Coronary artery (tissue), 2 donors: ENCODE results near the gene PRMT7.

Experiments
- DNase-seq: peaks from one replicate; pipeline ENCODE4 v3.0.0-alpha.2; 2017; ENCODE audit warnings: low spot score
- H3K27ac ChIP-seq, 2 donors: fragments of 200-600 bp; sonication (generic); one replicate each; pipeline ENCODE4 v1.5.1; 2016 to 2019
- H3K4me3 ChIP-seq: fragments of 200-600 bp; sonication (generic); 2 replicates; pipeline ENCODE4 v1.5.1; 2016; ENCODE audit warnings: mild to moderate bottlenecking, moderate library complexity
- CTCF ChIP-seq: fragments of 200-600 bp; sonication (generic); IDR thresholded peaks from one replicate; pipeline ENCODE4 v1.5.1; 2019; ENCODE audit warnings: antibody characterized with exemption

Gene PRMT7

GRCh38 chr16:68396481-68396880, 85.7 kb downstream of the PRMT7 start:
- DNase-seq: no peak
- Histone ChIP-seq H3K4me3 (no peak overlapping the region), H3K27ac (no peak overlapping the region)
- no peak for TF ChIP-seq CTCF

- no peak for DNase-seq
- H3K27ac ChIP-seq: no peak overlapping the region
Observed at GRCh38 chr16:68397710-68398201, 86.9 kb downstream of the PRMT7 start.

GRCh38 chr16:68399456-68399855, 88.6 kb downstream of the PRMT7 start:
- DNase-seq: no peak
- TF ChIP-seq CTCF: no peak
- no peak overlapping the region for H3K27ac ChIP-seq
- no peak overlapping the region for H3K4me3 ChIP-seq

More at GRCh38 chr16:68397710-68398201, 86.9 kb downstream of the PRMT7 start:
- no peak for TF ChIP-seq CTCF
- no peak overlapping the region for H3K4me3 ChIP-seq

GRCh38 chr16:68400083-68400923, 89.5 kb downstream of the PRMT7 start:
- DNase-seq: no peak
- Histone ChIP-seq H3K4me3 (no peak overlapping the region), H3K27ac (no peak overlapping the region)
- no peak for TF ChIP-seq CTCF

- no peak for DNase-seq
- TF ChIP-seq CTCF: no peak
- Histone ChIP-seq H3K4me3 (no peak overlapping the region), H3K27ac (no peak overlapping the region)
Observed at GRCh38 chr16:68400924-68401460, 90.2 kb downstream of the PRMT7 start.

- Histone ChIP-seq H3K4me3 (no peak overlapping the region), H3K27ac (no peak overlapping the region)
- TF ChIP-seq CTCF: no peak
- no peak for DNase-seq
Observed at GRCh38 chr16:68401871-68402747, 91.3 kb downstream of the PRMT7 start.
